ENCODE data around the gene ANKRD45.

DNA sequence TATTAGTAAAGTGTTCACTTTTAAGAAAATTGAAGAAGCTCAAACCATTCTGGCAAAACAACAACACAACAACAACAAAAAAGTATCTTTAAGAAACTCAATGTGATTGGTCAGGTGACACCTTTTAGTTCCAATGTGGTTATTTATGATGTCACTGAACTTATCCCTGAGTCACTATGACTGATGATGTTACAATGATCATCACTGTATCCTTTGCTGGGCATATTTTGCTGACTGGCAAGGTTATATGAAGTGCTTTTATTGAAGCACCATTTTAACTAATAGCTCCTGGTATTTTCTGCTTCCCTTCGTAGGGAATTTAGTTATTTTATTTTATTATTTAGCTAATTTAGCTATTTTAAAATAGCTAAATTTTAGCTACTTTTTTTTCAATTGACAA, 34.5 kb downstream of the ANKRD45 start, which contains the start of gene TEX50:
- TF ChIP-seq, protein P1, sequence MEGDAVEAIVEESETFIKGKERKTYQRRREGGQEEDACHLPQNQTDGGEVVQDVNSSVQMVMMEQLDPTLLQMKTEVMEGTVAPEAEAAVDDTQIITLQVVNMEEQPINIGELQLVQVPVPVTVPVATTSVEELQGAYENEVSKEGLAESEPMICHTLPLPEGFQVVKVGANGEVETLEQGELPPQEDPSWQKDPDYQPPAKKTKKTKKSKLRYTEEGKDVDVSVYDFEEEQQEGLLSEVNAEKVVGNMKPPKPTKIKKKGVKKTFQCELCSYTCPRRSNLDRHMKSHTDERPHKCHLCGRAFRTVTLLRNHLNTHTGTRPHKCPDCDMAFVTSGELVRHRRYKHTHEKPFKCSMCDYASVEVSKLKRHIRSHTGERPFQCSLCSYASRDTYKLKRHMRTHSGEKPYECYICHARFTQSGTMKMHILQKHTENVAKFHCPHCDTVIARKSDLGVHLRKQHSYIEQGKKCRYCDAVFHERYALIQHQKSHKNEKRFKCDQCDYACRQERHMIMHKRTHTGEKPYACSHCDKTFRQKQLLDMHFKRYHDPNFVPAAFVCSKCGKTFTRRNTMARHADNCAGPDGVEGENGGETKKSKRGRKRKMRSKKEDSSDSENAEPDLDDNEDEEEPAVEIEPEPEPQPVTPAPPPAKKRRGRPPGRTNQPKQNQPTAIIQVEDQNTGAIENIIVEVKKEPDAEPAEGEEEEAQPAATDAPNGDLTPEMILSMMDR (IDR thresholded peaks at IDR 0.05): no peak
- TF ChIP-seq ZFX (IDR thresholded peaks at IDR 0.05; ENCODE audit: borderline replicate concordance): no peak
